ENCODE data around the gene PATL1. TPM values are rescaled to one million over a fixed set of nuclear protein-coding genes. Genes with fewer than 3 reads are reported as not detected.

The PATL1 gene
- total and polyA plus RNA-seq, 4 donors: 8.2 to 29.6 (median 16.7) TPM

DNA sequence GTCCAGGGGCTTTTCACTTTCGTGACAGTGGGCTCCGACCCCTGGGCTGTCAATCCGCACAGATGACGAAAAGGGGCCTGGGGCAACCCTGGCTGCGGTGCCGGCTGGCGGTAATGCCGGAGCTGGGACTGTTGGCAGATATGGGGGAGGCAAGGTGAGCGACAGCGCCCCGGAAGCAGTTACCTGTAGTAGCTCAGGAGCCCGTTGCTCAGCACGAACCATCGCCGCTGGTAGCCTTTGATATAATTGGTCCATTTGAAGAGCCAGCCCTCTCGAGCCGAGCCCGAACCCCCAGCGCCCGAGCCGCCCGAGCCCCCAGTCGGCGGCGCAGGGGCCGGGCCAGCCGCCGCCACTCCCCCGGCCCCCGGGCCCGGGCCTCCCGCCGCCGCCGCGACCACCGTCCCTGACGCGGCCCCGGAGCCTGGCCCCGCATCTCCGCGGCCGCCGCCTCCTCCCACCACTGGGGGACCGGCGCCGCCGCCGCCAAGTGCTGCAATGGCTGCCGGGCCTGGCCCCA is 53.7 kb downstream of the PATL1 start:
- ATAC-seq (ENCODE audit: low FRiP score) (no peak), DNase-seq (peak; percentile 56 to 76)
- WGBS, 2 donors: 0% methylated on average over 24 to 51 of the region's 51 CpGs
- H3K27ac ChIP-seq (ENCODE audit: low read depth in 1 of 2, low read length in 2 of 2): peak overlapping the region in 1 of 2 donors; percentile 72
- H3K4me3 ChIP-seq (ENCODE audit: low read length in 2 of 2): peak overlapping the region; percentile 58 to 68
- peaks cover 1 to 3% of the 10 kb centered on the region in 2 donors for H3K4me1 ChIP-seq (ENCODE audit: control insufficient read depth in 1 of 2, insufficient read depth in 2 of 2, low read length in 2 of 2)
- H3K9me3 ChIP-seq (ENCODE audit: control insufficient read depth, low read length): no peaks in the 10 kb centered on the region
- no peaks in the 10 kb centered on the region for H3K27me3 ChIP-seq (ENCODE audit: control insufficient read depth in 1 of 2, insufficient read depth in 2 of 2, low read length in 1 of 2)
- intact Hi-C loops (cut with DNase I): loop anchor here in 1 of 2 donors (5.0 kb wide), 1 partner anchor 63 kb away; no protein-coding TSS in a partner anchor
- H3K36me3 ChIP-seq (ENCODE audit: control insufficient read depth in 1 of 2, insufficient read depth in 2 of 2, low read length in 1 of 2): no peaks in the 10 kb centered on the region

DNA sequence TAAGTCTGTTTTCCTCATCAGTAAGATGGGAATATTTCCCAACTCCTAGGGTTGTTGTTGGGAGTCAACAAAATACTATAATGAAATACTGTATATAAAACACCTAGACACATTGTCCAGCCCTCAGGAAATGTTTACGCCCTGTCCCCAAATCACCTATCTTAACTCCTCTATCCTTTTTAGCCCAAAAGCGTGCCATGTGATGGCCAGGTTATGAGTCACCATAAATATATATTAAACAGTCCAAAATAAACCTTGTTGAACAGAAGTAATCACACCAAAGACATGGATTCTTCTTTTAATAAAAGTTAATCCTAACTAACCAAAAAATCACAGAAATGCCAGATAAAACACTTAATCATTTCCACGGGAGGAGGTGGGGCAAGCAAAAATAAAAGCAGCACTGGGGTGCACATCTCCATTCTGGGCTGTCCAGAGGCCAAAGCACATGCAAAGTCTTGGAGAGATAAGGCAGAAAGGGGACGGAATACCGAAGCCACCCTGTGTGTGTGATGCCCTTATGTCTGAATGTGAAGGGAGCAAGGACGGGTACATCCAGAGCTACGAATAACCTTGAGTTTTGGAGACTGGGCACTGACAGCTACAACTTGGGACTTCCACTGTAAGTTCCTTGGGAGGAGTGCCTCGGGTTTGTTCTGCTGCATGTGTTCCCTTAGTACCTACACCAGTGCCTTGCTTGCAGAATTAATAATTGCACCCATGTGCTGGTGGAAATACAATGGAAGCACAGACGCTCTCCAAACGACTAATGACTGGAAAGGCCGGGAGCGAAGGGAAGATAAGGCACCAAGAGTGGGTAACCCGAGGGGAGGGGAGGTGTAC is 54.3 kb downstream of the PATL1 start:
- intact Hi-C loops (cut with DNase I): loop anchor here (5.0 kb wide), 2 partner anchors 47 to 62 kb away; no protein-coding TSS in a partner anchor
- WGBS, 2 donors: 2 to 3% methylated on average over 13 of the region's 13 CpGs

DNA sequence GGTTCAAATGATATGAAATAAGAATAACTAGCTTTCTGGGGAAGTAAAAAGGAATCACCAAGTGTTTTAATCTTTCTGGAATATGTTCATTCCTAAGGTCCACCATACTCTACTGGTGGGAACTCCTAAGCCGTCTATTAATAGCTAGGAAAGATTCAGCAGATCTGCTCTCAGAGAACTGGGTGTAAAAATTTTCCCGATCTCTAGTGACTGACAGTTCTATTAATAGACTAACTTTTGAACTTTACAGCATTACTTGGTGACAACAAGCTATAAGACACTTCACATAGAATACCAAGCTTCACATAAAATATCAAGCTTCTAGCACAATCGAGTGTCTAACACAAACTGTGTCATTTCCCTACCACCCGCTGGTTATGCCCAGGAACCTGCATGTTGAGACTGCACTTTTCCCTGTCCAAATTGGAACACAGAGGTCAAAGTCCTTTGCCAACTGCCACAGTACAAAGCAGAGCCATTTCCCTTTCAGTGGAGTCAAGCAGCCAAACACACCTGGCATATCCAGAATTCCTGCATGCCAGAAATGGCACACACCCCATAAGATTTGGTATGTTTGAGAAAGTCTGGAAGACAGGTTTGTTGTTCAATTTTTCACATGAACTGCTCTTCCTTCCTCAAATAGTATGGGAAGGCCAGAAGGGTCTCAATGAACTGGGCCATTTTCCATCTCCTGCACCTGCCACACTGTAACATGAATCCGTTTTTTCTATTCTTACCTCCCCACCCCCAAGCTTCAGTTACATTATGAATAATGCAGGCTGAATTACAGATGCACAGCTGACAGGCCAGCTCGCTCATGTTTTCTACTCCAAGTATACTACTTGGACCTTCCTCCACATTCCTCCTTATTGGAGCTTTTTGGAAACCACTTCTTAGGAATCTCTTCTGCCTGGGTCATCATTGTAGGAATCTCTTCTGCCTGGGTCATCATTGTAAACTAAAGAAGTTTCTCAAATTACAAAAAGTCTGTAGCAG is 57.0 kb downstream of the PATL1 start:
- no peak for ATAC-seq (ENCODE audit: low FRiP score)
- Histone ChIP-seq H3K36me3 (ENCODE audit: control insufficient read depth in 1 of 2, insufficient read depth in 2 of 2, low read length in 1 of 2) (peaks cover 7 to 8% of the 10 kb centered on the region in 2 donors), H3K27me3 (ENCODE audit: control insufficient read depth in 1 of 2, insufficient read depth in 2 of 2, low read length in 1 of 2) (no peaks in the 10 kb centered on the region), H3K4me3 (ENCODE audit: low read length in 2 of 2) (no peak overlapping the region), H3K9me3 (ENCODE audit: control insufficient read depth, low read length) (no peaks in the 10 kb centered on the region), H3K27ac (ENCODE audit: low read depth in 1 of 2, low read length in 2 of 2) (peak overlapping the region in 1 of 2 donors; percentile 22), H3K4me1 (ENCODE audit: control insufficient read depth in 1 of 2, insufficient read depth in 2 of 2, low read length in 2 of 2) (peaks cover 1 to 3% of the 10 kb centered on the region in 2 donors)
- 14 to 20% methylated on average over 6 of the region's 6 CpGs for WGBS, 2 donors
- no peak for DNase-seq
- intact Hi-C loops (cut with DNase I): loop anchor here in 1 of 2 donors (5.0 kb wide), 1 partner anchor 45 kb away; no protein-coding TSS in a partner anchor

More for the DNA sequence above, 54.3 kb downstream of the PATL1 start:
- Histone ChIP-seq H3K9me3 (ENCODE audit: control insufficient read depth, low read length) (no peaks in the 10 kb centered on the region), H3K36me3 (ENCODE audit: control insufficient read depth in 1 of 2, insufficient read depth in 2 of 2, low read length in 1 of 2) (no peaks in the 10 kb centered on the region), H3K4me1 (ENCODE audit: control insufficient read depth in 1 of 2, insufficient read depth in 2 of 2, low read length in 2 of 2) (peaks cover 1 to 3% of the 10 kb centered on the region in 2 donors), H3K27ac (ENCODE audit: low read depth in 1 of 2, low read length in 2 of 2) (peak overlapping the region in 1 of 2 donors; percentile 54), H3K4me3 (ENCODE audit: low read length in 2 of 2) (peak overlapping the region; percentile 58 to 68), H3K27me3 (ENCODE audit: control insufficient read depth in 1 of 2, insufficient read depth in 2 of 2, low read length in 1 of 2) (no peaks in the 10 kb centered on the region)
- no peak for ATAC-seq (ENCODE audit: low FRiP score)
- DNase-seq: no peak

DNA sequence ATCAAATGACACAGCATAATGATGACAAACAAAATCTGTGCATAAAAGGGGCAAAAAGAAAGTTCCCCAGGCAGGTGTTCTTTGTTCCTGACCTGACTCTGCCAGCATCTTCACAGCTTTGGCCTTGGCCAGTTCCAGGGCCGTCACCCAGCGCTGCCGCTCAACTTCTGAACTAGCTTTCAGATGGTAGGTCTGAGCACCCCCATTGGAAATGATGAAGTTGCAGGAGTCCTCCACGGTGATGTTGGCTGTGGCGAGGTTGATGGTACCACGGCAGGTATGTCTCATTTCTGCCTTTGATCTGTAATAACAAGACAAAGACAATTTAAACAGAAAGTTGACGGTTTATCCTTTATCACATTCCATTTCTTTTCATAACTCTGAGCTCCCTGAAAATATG is 58.5 kb downstream of the PATL1 start:
- Histone ChIP-seq H3K4me3 (ENCODE audit: low read length in 2 of 2) (no peak overlapping the region), H3K27ac (ENCODE audit: low read depth in 1 of 2, low read length in 2 of 2) (no peak overlapping the region), H3K27me3 (ENCODE audit: control insufficient read depth in 1 of 2, insufficient read depth in 2 of 2, low read length in 1 of 2) (no peaks in the 10 kb centered on the region), H3K4me1 (ENCODE audit: control insufficient read depth in 1 of 2, insufficient read depth in 2 of 2, low read length in 2 of 2) (peaks cover 1 to 3% of the 10 kb centered on the region in 2 donors), H3K36me3 (ENCODE audit: control insufficient read depth in 1 of 2, insufficient read depth in 2 of 2, low read length in 1 of 2) (peaks cover 7 to 8% of the 10 kb centered on the region in 2 donors), H3K9me3 (ENCODE audit: control insufficient read depth, low read length) (no peaks in the 10 kb centered on the region)
- 97% methylated on average over 7 of the region's 7 CpGs for WGBS, 2 donors
- DNase-seq: no peak
- intact Hi-C loops (cut with DNase I): loop anchor here in 1 of 2 donors (5.0 kb wide), 1 partner anchor 43 kb away; no protein-coding TSS in a partner anchor
- no peak for ATAC-seq (ENCODE audit: low FRiP score)

DNA sequence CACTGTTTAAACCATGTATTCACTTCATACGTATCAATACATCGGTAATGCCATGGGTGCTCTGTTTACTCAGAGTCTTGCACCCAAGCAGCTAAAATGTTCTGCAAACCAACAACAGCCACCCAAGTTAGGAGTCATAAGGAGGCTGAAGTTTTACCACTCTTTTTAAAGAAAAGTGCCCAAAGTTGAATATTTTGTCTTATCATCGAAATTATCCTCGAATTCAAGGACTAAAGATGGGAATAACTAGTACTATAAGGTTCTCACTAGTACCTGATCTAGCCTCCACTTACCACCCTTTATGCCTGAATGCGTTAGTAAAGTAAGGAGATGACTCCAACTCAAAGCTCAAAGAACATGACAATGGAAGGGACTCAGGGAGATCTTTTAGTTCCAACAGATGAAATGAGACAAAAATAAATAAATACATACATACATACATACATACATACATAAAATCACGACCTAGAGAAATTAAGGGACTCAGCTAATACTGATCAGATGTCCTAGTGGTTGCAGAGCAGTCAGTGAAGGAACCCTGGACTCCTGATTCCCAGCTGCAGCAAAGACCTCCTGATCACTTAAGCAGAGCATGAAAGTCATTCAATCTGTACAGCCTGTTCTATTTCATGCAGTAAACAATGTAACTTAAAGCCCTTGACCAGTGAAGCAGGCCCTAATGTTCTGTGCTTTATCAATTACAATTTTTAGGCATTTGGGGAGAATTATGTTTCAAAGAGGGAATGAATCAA is 61.0 kb downstream of the PATL1 start:
- DNase-seq (no peak), ATAC-seq (ENCODE audit: low FRiP score) (no peak)
- Histone ChIP-seq H3K4me1 (ENCODE audit: control insufficient read depth in 1 of 2, insufficient read depth in 2 of 2, low read length in 2 of 2) (peaks cover 0 to 3% of the 10 kb centered on the region in 2 donors), H3K4me3 (ENCODE audit: low read length in 2 of 2) (no peak overlapping the region), H3K36me3 (ENCODE audit: control insufficient read depth in 1 of 2, insufficient read depth in 2 of 2, low read length in 1 of 2) (peaks cover 7 to 8% of the 10 kb centered on the region in 2 donors), H3K27ac (ENCODE audit: low read depth in 1 of 2, low read length in 2 of 2) (no peak overlapping the region), H3K27me3 (ENCODE audit: control insufficient read depth in 1 of 2, insufficient read depth in 2 of 2, low read length in 1 of 2) (no peaks in the 10 kb centered on the region), H3K9me3 (ENCODE audit: control insufficient read depth, low read length) (no peaks in the 10 kb centered on the region)
- intact Hi-C loops (cut with DNase I): no loop called here
- WGBS, 2 donors: 90 to 92% methylated on average over 6 of the region's 6 CpGs

DNA sequence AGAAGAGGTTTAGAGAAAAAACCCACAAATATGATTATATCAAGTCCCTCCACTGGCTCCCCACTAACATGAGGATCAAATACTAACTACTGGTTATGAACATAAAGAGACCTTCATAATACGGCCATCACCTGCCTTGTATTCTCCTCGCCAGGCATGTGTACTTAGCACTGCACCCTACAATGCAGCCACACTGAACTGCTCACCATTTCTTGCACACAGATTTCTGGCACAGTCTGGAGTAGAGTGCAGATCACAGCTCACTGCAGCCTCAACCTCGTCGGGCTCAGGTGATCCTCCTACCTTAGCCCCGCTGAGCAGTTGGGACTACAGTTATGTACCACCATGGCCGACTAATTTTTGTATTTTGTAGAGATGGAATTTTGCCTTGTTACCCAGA is 66.4 kb downstream of the PATL1 start:
- WGBS, 2 donors: 87 to 88% methylated on average over 6 of the region's 6 CpGs
- H3K4me1 ChIP-seq (ENCODE audit: control insufficient read depth in 1 of 2, insufficient read depth in 2 of 2, low read length in 2 of 2): no peaks in the 10 kb centered on the region
- H3K9me3 ChIP-seq (ENCODE audit: control insufficient read depth, low read length): no peaks in the 10 kb centered on the region
- no peak overlapping the region for H3K4me3 ChIP-seq (ENCODE audit: low read length in 2 of 2)
- no peaks in the 10 kb centered on the region for H3K27me3 ChIP-seq (ENCODE audit: control insufficient read depth in 1 of 2, insufficient read depth in 2 of 2, low read length in 1 of 2)
- no peak for ATAC-seq (ENCODE audit: low FRiP score)
- peaks cover 7 to 17% of the 10 kb centered on the region in 2 donors for H3K36me3 ChIP-seq (ENCODE audit: control insufficient read depth in 1 of 2, insufficient read depth in 2 of 2, low read length in 1 of 2)
- intact Hi-C loops (cut with DNase I): no loop called here
- no peak overlapping the region for H3K27ac ChIP-seq (ENCODE audit: low read depth in 1 of 2, low read length in 2 of 2)
- DNase-seq: no peak

DNA sequence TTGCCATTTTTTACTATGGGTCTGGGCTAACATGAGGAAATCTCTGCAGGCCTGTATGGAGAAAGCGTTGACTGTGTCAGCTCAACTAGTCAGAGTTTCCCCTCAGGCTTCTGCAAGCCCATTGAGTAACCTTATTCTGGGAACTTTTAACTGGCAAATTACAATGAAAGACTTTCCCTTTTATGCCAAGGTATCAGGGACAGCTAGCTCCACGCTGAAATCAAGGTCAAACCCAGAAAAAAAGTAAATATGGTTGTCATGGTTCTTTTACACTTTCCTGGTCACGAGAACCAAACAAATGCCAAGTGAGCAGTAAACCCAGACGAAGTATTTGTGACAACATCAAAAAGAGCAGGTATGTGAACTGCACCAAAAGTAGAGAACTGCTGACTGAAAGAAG is 67.0 kb downstream of the PATL1 start:
- ATAC-seq (ENCODE audit: low FRiP score): no peak
- DNase-seq: no peak
- Histone ChIP-seq H3K4me3 (ENCODE audit: low read length in 2 of 2) (no peak overlapping the region), H3K27ac (ENCODE audit: low read depth in 1 of 2, low read length in 2 of 2) (no peak overlapping the region), H3K27me3 (ENCODE audit: control insufficient read depth in 1 of 2, insufficient read depth in 2 of 2, low read length in 1 of 2) (no peaks in the 10 kb centered on the region), H3K9me3 (ENCODE audit: control insufficient read depth, low read length) (no peaks in the 10 kb centered on the region), H3K4me1 (ENCODE audit: control insufficient read depth in 1 of 2, insufficient read depth in 2 of 2, low read length in 2 of 2) (no peaks in the 10 kb centered on the region), H3K36me3 (ENCODE audit: control insufficient read depth in 1 of 2, insufficient read depth in 2 of 2, low read length in 1 of 2) (peaks cover 7 to 17% of the 10 kb centered on the region in 2 donors)
- intact Hi-C loops (cut with DNase I): no loop called here
- WGBS, 2 donors: 79 to 81% methylated on average over 4 of the region's 4 CpGs

DNA sequence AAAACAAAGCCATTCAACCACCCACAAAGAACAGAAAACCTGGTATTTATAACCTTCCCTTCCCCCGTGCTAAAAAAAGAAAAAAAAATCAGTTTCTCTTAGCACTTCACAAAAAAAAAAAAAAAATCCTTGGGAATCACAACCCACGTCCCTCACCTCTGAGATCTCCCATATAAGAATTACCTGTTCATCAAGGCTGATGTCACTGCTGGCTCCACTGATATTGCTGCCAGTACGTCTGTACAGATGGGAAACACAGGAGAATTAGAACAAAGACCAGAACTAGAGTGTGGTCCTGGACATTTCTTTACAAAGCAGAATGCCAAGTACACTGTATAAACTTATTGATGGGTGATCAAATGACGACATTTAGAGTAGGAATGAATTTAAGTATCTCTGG is 68.2 kb downstream of the PATL1 start:
- Histone ChIP-seq H3K27ac (ENCODE audit: low read depth in 1 of 2, low read length in 2 of 2) (no peak overlapping the region), H3K27me3 (ENCODE audit: control insufficient read depth in 1 of 2, insufficient read depth in 2 of 2, low read length in 1 of 2) (no peaks in the 10 kb centered on the region), H3K36me3 (ENCODE audit: control insufficient read depth in 1 of 2, insufficient read depth in 2 of 2, low read length in 1 of 2) (peaks cover 9 to 17% of the 10 kb centered on the region in 2 donors), H3K4me1 (ENCODE audit: control insufficient read depth in 1 of 2, insufficient read depth in 2 of 2, low read length in 2 of 2) (no peaks in the 10 kb centered on the region), H3K4me3 (ENCODE audit: low read length in 2 of 2) (no peak overlapping the region), H3K9me3 (ENCODE audit: control insufficient read depth, low read length) (no peaks in the 10 kb centered on the region)
- ATAC-seq (ENCODE audit: low FRiP score): no peak
- DNase-seq: no peak
- WGBS, 2 donors: 62 to 68% methylated on average over 4 of the region's 4 CpGs
- intact Hi-C loops (cut with DNase I): no loop called here
